ENCODE measurements around the gene PARP3.

GRCh38 chr3:51984269-51984647 is 42.1 kb downstream of the PARP3 start:
- TF ChIP-seq CTCF (IDR thresholded peaks at IDR 0.05): no peak
- TF ChIP-seq POLR2A (IDR thresholded peaks at IDR 0.05): no peak
